Mucosa of descending colon (tissue), 3 donors: ENCODE results near the gene HMHB1. TPM values are rescaled to one million over a fixed set of nuclear protein-coding genes. Genes with fewer than 3 reads are reported as not detected.

Source experiments
- ATAC-seq: fragments of 200-7000 bp; cut with Tn5 transposase; one replicate; pipeline ENCODE4 v1.9.1; 2020; ENCODE audit warnings: mild to moderate bottlenecking, moderate library complexity
- DNase-seq, 3 donors: peaks; one replicate each; pipeline ENCODE4 v3.0.0-alpha.2; 2020
- H3K36me3 ChIP-seq: fragments of 200-600 bp; one replicate; pipeline ENCODE4 v1.8.0; 2021; ENCODE audit warnings: low read depth, mild to moderate bottlenecking
- H3K4me1 ChIP-seq: fragments of 200-600 bp; one replicate; pipeline ENCODE4 v1.8.0; 2021; ENCODE audit warnings: low read depth, mild to moderate bottlenecking
- H3K4me3 ChIP-seq: fragments of 200-600 bp; one replicate; pipeline ENCODE4 v1.8.0; 2021; ENCODE audit warnings: mild to moderate bottlenecking
- H3K9me3 ChIP-seq: fragments of 200-600 bp; one replicate; pipeline ENCODE4 v1.8.0; 2021; ENCODE audit warnings: mild to moderate bottlenecking
- CTCF ChIP-seq: fragments of 200-600 bp; IDR thresholded peaks from one replicate; pipeline ENCODE4 v1.8.0; 2022; ENCODE audit warnings: antibody characterized with exemption, mild to moderate bottlenecking
- intact Hi-C, 2 donors: fragments of 100-400 bp; cut with DNase I in 1 of 2; cut with micrococcal nuclease in 1 of 2; formaldehyde crosslinking; loops; one replicate each; pipeline versions ENCODE4 v1.11.0 to v1.11.1; 2022; cut with DNase I, micrococcal nuclease
- total RNA-seq, 3 donors: library from RNA; stranded (reverse); fragmentation: NEBNext Ultra II Directional in 2 of 3; extraction: Animal tissue kit (Norgen Biotek cat#: 25700) in 2 of 3; gene quantifications; one replicate each; pipeline versions ENCODE4 v1.2.1 to v1.2.4, GENCODE V29; 2021 to 2023
- donor health status: DM: no; HTN: no; CAD: no; lungs with moderate emphysema.
- donor health status: DM: no; HTN: no; CAD: no.
- donor health status: DM: no; HTN: yes; CAD: no.

HMHB1 gene
- total RNA-seq, 3 donors from 2014 or later: not detected

GRCh38 chr5:143791848-143792731 lies 19.9 kb upstream of the HMHB1 start:
- Histone ChIP-seq H3K36me3 (no peaks in the 10 kb centered on the region), H3K4me3 (no peak overlapping the region), H3K4me1 (no peaks in the 10 kb centered on the region), H3K9me3 (no peaks in the 10 kb centered on the region)
- no peak for TF ChIP-seq CTCF
- ATAC-seq: no peak
- intact Hi-C loops: no loop called here
- DNase-seq: no peak

GRCh38 chr5:143793249-143793648 lies 18.7 kb upstream of the HMHB1 start:
- no peak for DNase-seq
- Histone ChIP-seq H3K4me1 (no peaks in the 10 kb centered on the region), H3K9me3 (no peaks in the 10 kb centered on the region), H3K36me3 (no peaks in the 10 kb centered on the region), H3K4me3 (no peak overlapping the region)
- ATAC-seq: no peak
- no peak for TF ChIP-seq CTCF
- intact Hi-C loops: no loop called here

- Histone ChIP-seq H3K4me1 (no peaks in the 10 kb centered on the region), H3K9me3 (no peaks in the 10 kb centered on the region), H3K36me3 (no peaks in the 10 kb centered on the region), H3K4me3 (no peak overlapping the region)
- intact Hi-C loops: no loop called here
- ATAC-seq (no peak), DNase-seq (no peak)
- TF ChIP-seq CTCF: no peak
These were observed 15.8 kb upstream of the HMHB1 start for GRCh38 chr5:143796125-143796524.

- H3K36me3 ChIP-seq: no peaks in the 10 kb centered on the region
- no peaks in the 10 kb centered on the region for H3K9me3 ChIP-seq
- peak; percentile 15 for ATAC-seq
- TF ChIP-seq CTCF: no peak
- no peaks in the 10 kb centered on the region for H3K4me1 ChIP-seq
- H3K4me3 ChIP-seq: no peak overlapping the region
- DNase-seq: no peak
- intact Hi-C loops: no loop called here
These were observed 15.2 kb upstream of the HMHB1 start for GRCh38 chr5:143796753-143797152.

- no peaks in the 10 kb centered on the region for H3K36me3 ChIP-seq
- no peak for TF ChIP-seq CTCF
- DNase-seq: no peak
- H3K4me3 ChIP-seq: no peak overlapping the region
- ATAC-seq: no peak
- no peaks in the 10 kb centered on the region for H3K9me3 ChIP-seq
- H3K4me1 ChIP-seq: no peaks in the 10 kb centered on the region
- intact Hi-C loops: no loop called here
These were observed 11.2 kb upstream of the HMHB1 start for GRCh38 chr5:143800715-143801114.
